ENCODE results near the gene CAMK2N1. TPM values are rescaled to one million over a fixed set of nuclear protein-coding genes. Genes with fewer than 3 reads are reported as not detected.
A peak's percentile ranks its signal among the peaks of the same experiment; 100 is the strongest.

CAMK2N1 gene
- total RNA-seq, 4 donors from 2014 or later = 74.3 to 126 (median 85.9) TPM

GRCh38 chr1:20495661-20496060, 9.7 kb upstream of the CAMK2N1 start:
- intact Hi-C loops (cut with DNase I; ENCODE audit: low total_unique reads) = loop anchor here (5.0 to 10.0 kb wide), 3 partner anchors 118 to 581 kb away; no protein-coding TSS in a partner anchor
- in situ Hi-C loops (cut with MboI; ENCODE audit: low pct_ligation_motif_present in 1 of 4, low pct_unique_long_range_greater_than_20kb in 1 of 4, low sequenced_read_pairs in 3 of 4) = loop anchor here (10.0 kb wide), 4 partner anchors 61 to 581 kb away; no protein-coding TSS in a partner anchor
- H3K36me3 ChIP-seq = peaks cover 0 to 17% (median 7%) of the 10 kb centered on the region in 4 donors
- H3K27ac ChIP-seq = no peak overlapping the region
- no peaks in the 10 kb centered on the region for H3K9me3 ChIP-seq
- TF ChIP-seq CTCF (IDR thresholded peaks at IDR 0.05) (no peak), POLR2AphosphoS5 (IDR thresholded peaks at IDR 0.05) (no peak), POLR2A (IDR thresholded peaks at IDR 0.05) (no peak), EP300 (IDR thresholded peaks at IDR 0.05; ENCODE audit: low read depth) (no peak)
- WGBS, 2 donors (ENCODE audit: low coverage in 1 of 2) = 100% methylated on average over 1 of the region's 1 CpG; no CpG with 5 or more reads in 1 of the 2 donors
- no peak overlapping the region for H3K4me3 ChIP-seq
- no peak for DNase-seq
- no peaks in the 10 kb centered on the region for H3K27me3 ChIP-seq
- peaks cover 0 to 12% (median 7%) of the 10 kb centered on the region in 4 donors for H3K4me1 ChIP-seq

GRCh38 chr1:20494609-20495311, 8.8 kb upstream of the CAMK2N1 start:
- Histone ChIP-seq H3K9me3 (no peaks in the 10 kb centered on the region), H3K27ac (no peak overlapping the region), H3K36me3 (peaks cover 0 to 8% (median 2%) of the 10 kb centered on the region in 4 donors), H3K4me1 (peaks cover 0 to 12% (median 7%) of the 10 kb centered on the region in 4 donors), H3K27me3 (no peaks in the 10 kb centered on the region), H3K4me3 (no peak overlapping the region)
- WGBS, 2 donors (ENCODE audit: low coverage in 1 of 2) = 70% methylated on average over 5 of the region's 5 CpGs; no CpG with 5 or more reads in 1 of the 2 donors
- TF ChIP-seq CTCF (IDR thresholded peaks at IDR 0.05) = no peak
- TF ChIP-seq EP300 (IDR thresholded peaks at IDR 0.05; ENCODE audit: low read depth) = no peak
- no peak for TF ChIP-seq POLR2A (IDR thresholded peaks at IDR 0.05)
- no peak for TF ChIP-seq POLR2AphosphoS5 (IDR thresholded peaks at IDR 0.05)
- DNase-seq = no peak
- in situ Hi-C loops (cut with MboI; ENCODE audit: low pct_ligation_motif_present in 1 of 4, low pct_unique_long_range_greater_than_20kb in 1 of 4, low sequenced_read_pairs in 3 of 4) = loop anchor here (5.0 to 10.0 kb wide), 5 partner anchors 60 to 580 kb away; no protein-coding TSS in a partner anchor
- intact Hi-C loops (cut with DNase I; ENCODE audit: low total_unique reads) = loop anchor here (5.0 to 10.0 kb wide), 3 partner anchors 117 to 580 kb away; no protein-coding TSS in a partner anchor

- intact Hi-C loops (cut with DNase I; ENCODE audit: low total_unique reads) = loop anchor here (2.0 to 10.0 kb wide), 3 partner anchors 281 to 579 kb away; no protein-coding TSS in a partner anchor
Observed at GRCh38 chr1:20493839-20494608, 8.0 kb upstream of the CAMK2N1 start.

More at GRCh38 chr1:20493839-20494608, 8.0 kb upstream of the CAMK2N1 start:
- no peak overlapping the region for H3K4me3 ChIP-seq
- peaks cover 0 to 15% (median 7%) of the 10 kb centered on the region in 4 donors for H3K4me1 ChIP-seq
- in situ Hi-C loops (cut with MboI; ENCODE audit: low pct_ligation_motif_present in 1 of 4, low pct_unique_long_range_greater_than_20kb in 1 of 4, low sequenced_read_pairs in 3 of 4) = loop anchor here (5.0 to 10.0 kb wide), 5 partner anchors 59 to 579 kb away; no protein-coding TSS in a partner anchor
- TF ChIP-seq CTCF (IDR thresholded peaks at IDR 0.05) (peak; percentile 96 to 99 (median 98)), EP300 (IDR thresholded peaks at IDR 0.05; ENCODE audit: low read depth) (no peak)
- H3K36me3 ChIP-seq = peaks cover 0 to under 1% (median 0%) of the 10 kb centered on the region in 4 donors
- DNase-seq = peak; percentile 93
- WGBS, 2 donors (ENCODE audit: low coverage in 1 of 2) = 3 to 5% methylated on average over 9 to 16 of the region's 16 CpGs
- H3K27me3 ChIP-seq = no peaks in the 10 kb centered on the region
- H3K27ac ChIP-seq = no peak overlapping the region
- no peaks in the 10 kb centered on the region for H3K9me3 ChIP-seq

All from transverse colon (tissue), 4 donors.